GM13976 (cell line): ENCODE measurements around the gene TBATA.

Source experiments
- DNase-seq: peaks from one replicate; pipeline ENCODE4 v3.0.0; 2012; ENCODE audit warnings: low spot score
- in situ Hi-C: fragments of 300-500 bp; cut with MboI; formaldehyde crosslinking; loops from one replicate; pipeline ENCODE4 v1.12.0; 2022; ENCODE audit warnings: low sequenced_read_pairs, mixed read lengths, inconsistent platforms; ENCODE audit not compliant: unreplicated experiment
- TF ChIP-seq, protein P1 (sequence below): IDR thresholded peaks from 2 replicates; pipeline ENCODE4 v1.5.1; 2012; ENCODE audit warnings: borderline replicate concordance, mild to moderate bottlenecking; ENCODE audit not compliant: insufficient read depth; ENCODE audit errors: extremely low read depth, missing control alignments, control extremely low read depth

The TBATA gene

DNA sequence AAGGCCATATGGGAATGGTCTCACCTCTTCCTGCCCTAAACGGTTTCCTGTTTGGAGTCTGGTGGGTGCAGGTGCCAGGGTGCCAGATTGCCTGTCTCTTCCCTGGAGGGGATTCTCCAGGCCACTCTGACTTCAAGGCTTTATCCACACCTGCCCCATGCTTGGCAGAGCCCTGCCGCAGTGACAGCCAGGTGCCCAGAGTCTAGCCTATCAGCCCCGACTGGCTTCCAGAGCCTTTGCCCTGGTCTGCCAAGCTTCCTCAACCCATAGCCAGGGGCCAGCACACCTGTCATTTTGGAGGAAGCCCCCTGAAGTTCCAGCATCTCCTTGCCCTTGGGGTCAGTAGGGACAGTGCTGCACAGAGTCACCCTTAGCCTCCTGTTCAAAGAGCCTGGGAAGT is 21.6 kb downstream of the TBATA start:
- DNase-seq: no peak
- in situ Hi-C loops: loop anchor here (10.0 to 25.0 kb wide), 2 partner anchors 209 to 301 kb away; no protein-coding TSS in a partner anchor
- TF ChIP-seq, protein P1, sequence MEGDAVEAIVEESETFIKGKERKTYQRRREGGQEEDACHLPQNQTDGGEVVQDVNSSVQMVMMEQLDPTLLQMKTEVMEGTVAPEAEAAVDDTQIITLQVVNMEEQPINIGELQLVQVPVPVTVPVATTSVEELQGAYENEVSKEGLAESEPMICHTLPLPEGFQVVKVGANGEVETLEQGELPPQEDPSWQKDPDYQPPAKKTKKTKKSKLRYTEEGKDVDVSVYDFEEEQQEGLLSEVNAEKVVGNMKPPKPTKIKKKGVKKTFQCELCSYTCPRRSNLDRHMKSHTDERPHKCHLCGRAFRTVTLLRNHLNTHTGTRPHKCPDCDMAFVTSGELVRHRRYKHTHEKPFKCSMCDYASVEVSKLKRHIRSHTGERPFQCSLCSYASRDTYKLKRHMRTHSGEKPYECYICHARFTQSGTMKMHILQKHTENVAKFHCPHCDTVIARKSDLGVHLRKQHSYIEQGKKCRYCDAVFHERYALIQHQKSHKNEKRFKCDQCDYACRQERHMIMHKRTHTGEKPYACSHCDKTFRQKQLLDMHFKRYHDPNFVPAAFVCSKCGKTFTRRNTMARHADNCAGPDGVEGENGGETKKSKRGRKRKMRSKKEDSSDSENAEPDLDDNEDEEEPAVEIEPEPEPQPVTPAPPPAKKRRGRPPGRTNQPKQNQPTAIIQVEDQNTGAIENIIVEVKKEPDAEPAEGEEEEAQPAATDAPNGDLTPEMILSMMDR: no peak

- TF ChIP-seq, protein P1: no peak
- DNase-seq: no peak
- in situ Hi-C loops: loop anchor here (10.0 to 25.0 kb wide), 2 partner anchors 208 to 300 kb away; no protein-coding TSS in a partner anchor
Measured at GRCh38 chr10:70762441-70763175, 22.6 kb downstream of the TBATA start.

GRCh38 chr10:70761727-70762350 is 23.3 kb downstream of the TBATA start:
- TF ChIP-seq, protein P1: no peak
- in situ Hi-C loops: loop anchor here (10.0 to 25.0 kb wide), 2 partner anchors 207 to 300 kb away; no protein-coding TSS in a partner anchor
- no peak for DNase-seq

DNA sequence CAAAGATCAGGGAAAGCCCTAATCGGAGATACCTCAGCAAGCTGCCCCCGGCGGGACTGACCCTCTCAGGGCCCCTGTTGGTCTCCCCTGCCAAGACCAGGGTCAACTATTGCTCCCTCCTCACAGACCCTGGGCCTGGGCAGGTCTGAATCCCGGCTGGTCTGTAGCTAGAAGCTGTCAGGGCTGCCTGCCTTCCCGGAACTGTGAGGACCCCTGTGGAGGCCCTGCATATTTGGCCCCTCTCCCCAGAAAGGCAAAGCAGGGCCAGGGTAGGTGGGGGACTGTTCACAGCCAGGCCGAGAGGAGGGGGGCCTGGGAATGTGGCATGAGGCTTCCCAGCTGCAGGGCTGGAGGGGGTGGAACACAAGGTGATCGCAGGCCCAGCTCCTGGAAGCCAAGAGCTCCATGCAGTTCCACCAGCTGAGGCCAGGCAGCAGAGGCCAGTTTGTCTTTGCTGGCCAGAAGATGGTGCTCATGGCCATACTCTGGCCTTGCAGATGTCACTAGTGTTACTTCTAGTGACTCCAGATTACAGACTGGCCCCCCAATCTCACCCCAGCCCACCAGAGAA is 24.1 kb downstream of the TBATA start:
- TF ChIP-seq, protein P1: no peak
- DNase-seq: no peak
- in situ Hi-C loops: loop anchor here (10.0 to 25.0 kb wide), 2 partner anchors 206 to 299 kb away; no protein-coding TSS in a partner anchor

GRCh38 chr10:70760271-70760787 is 24.8 kb downstream of the TBATA start:
- TF ChIP-seq, protein P1: no peak
- in situ Hi-C loops: loop anchor here (10.0 to 25.0 kb wide), 2 partner anchors 206 to 298 kb away; no protein-coding TSS in a partner anchor
- DNase-seq: no peak

- in situ Hi-C loops: loop anchor here (10.0 to 25.0 kb wide), 2 partner anchors 205 to 297 kb away; no protein-coding TSS in a partner anchor
- no peak for DNase-seq
Measured at GRCh38 chr10:70759781-70760180, 25.4 kb downstream of the TBATA start.

More at GRCh38 chr10:70759781-70760180, 25.4 kb downstream of the TBATA start:
- TF ChIP-seq, protein P1: no peak
